HCT116 (cell line): ENCODE data around the gene AKAP8. TPM values are rescaled to one million over a fixed set of nuclear protein-coding genes. Genes with fewer than 3 reads are reported as not detected.

Experiments
- ATAC-seq: fragments of 200-7000 bp; cut with Tn5 transposase; 2 replicates; pipeline ENCODE4 v1.9.1; 2020; ENCODE audit warnings: mild to moderate bottlenecking, moderate library complexity
- BruUV-seq: library from RNA; stranded (reverse); fragments of 400-500 nt; replicated peaks from 2 replicates; lab custom pipeline; 2021; lab: Mats Ljungman, UMichigan
- CTCF ChIA-PET: fragments of 300-600 bp; sonication (Branson Sonifier 250); formaldehyde crosslinking; loops from one replicate; lab custom pipeline; 2021; ENCODE audit warnings: antibody characterized with exemption; lab: Charles Lee
- POLR2A ChIA-PET: fragments of 300-600, 350-600 bp; sonication (Branson Sonifier 250); formaldehyde crosslinking; loops from one replicate; lab custom pipeline; 2021; ENCODE audit warnings: antibody characterized with exemption; lab: Charles Lee
- RAD21 ChIA-PET, 2 experiments: fragments of 300-600 bp; sonication (Branson Sonifier 250); formaldehyde crosslinking; loops; one replicate each; lab custom pipeline; 2023; ENCODE audit warnings: low total read pairs in 2 of 2; ENCODE audit not compliant: uncharacterized antibody in 2 of 2, unreplicated experiment in 2 of 2, low non-redundant PET in 1 of 2; lab: Charles Lee
- DNase-seq: peaks from one replicate; pipeline ENCODE4 v3.0.0-alpha.2; 2010; ENCODE audit warnings: low read depth, low spot score
- H2AFZ ChIP-seq: fragments of 200-600 bp; shearing (Covaris generic), sonication (generic); 2 replicates; pipeline ENCODE4 v1.6.1; 2017; ENCODE audit warnings: low read depth, mixed run types, mixed read lengths, antibody characterized with exemption, low read length; ENCODE audit not compliant: poor library complexity, severe bottlenecking
- H3K27ac ChIP-seq: 2 replicates; pipeline ENCODE4 v1.5.1; 2012; ENCODE audit warnings: low read depth, low read length
- H3K27me3 ChIP-seq: fragments of 200-600 bp; sonication (generic); 2 replicates; pipeline ENCODE4 v1.6.1; 2016; ENCODE audit warnings: mixed run types, low read length, mixed read lengths; ENCODE audit not compliant: insufficient read depth
- H3K36me3 ChIP-seq, 2 experiments: fragments of 200-500 bp in 1 of 2; fragments of 200-600 bp in 1 of 2; sonication (Bioruptor generic) in 1 of 2; sonication (generic) in 1 of 2; 2 replicates each; pipeline versions ENCODE4 v1.5.1 to v1.6.1; 2014 to 2016; ENCODE audit warnings: low read length in 2 of 2, inconsistent platforms in 1 of 2, mixed read lengths in 1 of 2, mixed run types in 1 of 2; ENCODE audit not compliant: insufficient read depth in 2 of 2, control insufficient read depth in 1 of 2
- H3K4me1 ChIP-seq, 2 experiments: fragments of 200-600 bp in 1 of 2; sonication (generic) in 1 of 2; 2 replicates each; pipeline versions ENCODE4 v1.5.1 to v1.6.1; 2012 to 2017; ENCODE audit warnings: low read length in 2 of 2, inconsistent platforms in 1 of 2, mild to moderate bottlenecking in 1 of 2, mixed read lengths in 1 of 2, mixed run types in 1 of 2, moderate library complexity in 1 of 2; ENCODE audit not compliant: insufficient read depth in 2 of 2, control insufficient read depth in 1 of 2
- H3K4me2 ChIP-seq: fragments of 200-600 bp; sonication (generic); 2 replicates; pipeline ENCODE4 v1.6.1; 2017; ENCODE audit warnings: mixed run types, low read length, mixed read lengths
- H3K4me3 ChIP-seq, 2 experiments: fragments of 200-600 bp in 1 of 2; sonication (generic) in 1 of 2; replicated peaks in 1 of 2; 2 replicates each; pipeline ENCODE4 v1.5.1; 2011 to 2016; ENCODE audit warnings: low read length in 2 of 2, control low read depth in 1 of 2, low read depth in 1 of 2, mild to moderate bottlenecking in 1 of 2, mixed read lengths in 1 of 2, mixed run types in 1 of 2
- H3K79me2 ChIP-seq: fragments of 200-600 bp; sonication (generic); 2 replicates; pipeline ENCODE4 v1.6.1; 2017; ENCODE audit warnings: mild to moderate bottlenecking, mixed run types, low read length, moderate library complexity, mixed read lengths; ENCODE audit not compliant: insufficient read depth
- H3K9ac ChIP-seq: fragments of 200-600 bp; sonication (generic); 2 replicates; pipeline ENCODE4 v1.6.1; 2016; ENCODE audit warnings: low read length, mixed read lengths
- H3K9me2 ChIP-seq: fragments of 200-600 bp; sonication (generic), shearing (Covaris generic); 2 replicates; pipeline ENCODE4 v1.6.1; 2017; ENCODE audit warnings: mixed run types, mild to moderate bottlenecking, moderate library complexity; ENCODE audit not compliant: insufficient read depth
- H3K9me3 ChIP-seq, 2 experiments: fragments of 200-500 bp in 1 of 2; fragments of 200-600 bp in 1 of 2; sonication (Bioruptor generic) in 1 of 2; sonication (generic) in 1 of 2; 2 replicates each; pipeline ENCODE4 v1.6.1; 2014 to 2017; ENCODE audit warnings: low read length in 2 of 2, mixed read lengths in 2 of 2, inconsistent platforms in 1 of 2, low read depth in 1 of 2, mild to moderate bottlenecking in 1 of 2, mixed run types in 1 of 2, moderate library complexity in 1 of 2; ENCODE audit not compliant: control insufficient read depth in 1 of 2, insufficient read depth in 1 of 2
- H4K20me1 ChIP-seq: fragments of 200-600 bp; sonication (generic), shearing (Covaris generic); 2 replicates; pipeline ENCODE4 v1.6.1; 2017; ENCODE audit warnings: mixed run types, mild to moderate bottlenecking, moderate library complexity; ENCODE audit not compliant: insufficient read depth
- CEBPB ChIP-seq: IDR thresholded peaks from 2 replicates; pipeline ENCODE4 v1.6.1; 2012; ENCODE audit warnings: low read depth
- EGR1 ChIP-seq: IDR thresholded peaks from 2 replicates; pipeline ENCODE4 v1.6.1; 2012; ENCODE audit warnings: low read depth
- POLR2AphosphoS5 ChIP-seq: IDR thresholded peaks from 2 replicates; pipeline ENCODE4 v1.6.1; 2011; ENCODE audit warnings: mild to moderate bottlenecking, low read depth, low read length, moderate library complexity
- RAD21 ChIP-seq: IDR thresholded peaks from 2 replicates; pipeline ENCODE4 v1.6.1; 2012; ENCODE audit warnings: low read depth, mild to moderate bottlenecking
- YY1 ChIP-seq: IDR thresholded peaks from 2 replicates; pipeline ENCODE4 v1.6.1; 2011; ENCODE audit warnings: low read length, low read depth, moderate library complexity, mild to moderate bottlenecking; ENCODE audit not compliant: insufficient replicate concordance; ENCODE audit errors: extremely low read depth
- ZBTB33 ChIP-seq: IDR thresholded peaks from 2 replicates; pipeline ENCODE4 v1.6.1; 2011; ENCODE audit warnings: mild to moderate bottlenecking, low read length, moderate library complexity; ENCODE audit not compliant: insufficient replicate concordance; ENCODE audit errors: extremely low read depth
- ZNF274 ChIP-seq: fragments of 200-500 bp; sonication (Bioruptor generic); IDR thresholded peaks from 2 replicates; pipeline ENCODE4 v1.6.1; 2014; ENCODE audit warnings: mild to moderate bottlenecking, low read depth, low read length, inconsistent platforms
- intact Hi-C: fragments of 100-400 bp; cut with micrococcal nuclease; formaldehyde crosslinking; loops from 2 replicates; pipeline ENCODE4 v1.10.0; 2022
- total RNA-seq: library from RNA; stranded (reverse); gene quantifications from one replicate; pipeline ENCODE4 v1.2.1, GENCODE V29; 2021; ENCODE audit not compliant: unreplicated experiment
- TF ChIP-seq, protein P1 (sequence below): IDR thresholded peaks from 2 replicates; pipeline ENCODE4 v1.6.1; 2012; ENCODE audit warnings: low read depth
- TF ChIP-seq, protein P2 (sequence below): IDR thresholded peaks from 2 replicates; pipeline ENCODE4 v1.6.1; 2012

AKAP8 gene
- total RNA-seq, 1 experiment from 2014 or later: 50.6 TPM

DNA sequence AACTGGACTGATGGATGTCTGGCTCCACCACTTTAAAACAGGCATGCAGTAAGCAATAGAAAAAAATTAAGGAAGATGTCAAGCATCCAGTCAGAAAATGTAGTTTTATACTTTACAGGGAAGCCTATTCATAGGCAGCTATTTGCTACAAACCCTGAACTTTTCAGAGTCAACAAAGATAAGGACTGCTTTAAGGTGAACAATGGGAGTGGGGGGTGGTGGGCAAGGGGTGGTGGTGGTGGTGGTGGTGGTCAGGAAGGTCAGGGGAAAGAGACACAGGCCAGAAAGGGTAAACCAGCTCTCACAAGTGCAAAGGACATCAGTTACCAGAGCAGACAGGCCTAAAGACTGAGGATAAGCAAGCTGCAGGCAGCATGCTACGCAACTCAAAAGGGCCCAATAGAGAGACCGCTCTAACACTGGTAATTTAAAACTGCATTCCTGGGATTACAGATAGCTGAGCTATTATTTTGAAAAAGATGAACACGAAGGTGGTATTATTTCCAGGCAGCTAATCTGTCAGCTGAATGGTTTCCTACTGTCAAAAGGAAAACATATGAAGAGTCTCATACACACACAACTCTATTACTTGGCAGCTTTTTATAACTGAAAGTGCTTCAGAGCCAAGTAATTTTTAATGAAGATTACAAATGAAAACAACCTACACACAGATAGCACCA lies 62.1 kb downstream of the AKAP8 start:
- Histone ChIP-seq H3K4me1 (no peaks in the 10 kb centered on the region; a peak in 1 of 4 replicates), H3K4me3 (no peak overlapping the region), H3K79me2 (peaks cover 97% of the 10 kb centered on the region), H2AFZ (no peak overlapping the region), H3K9ac (no peak overlapping the region), H3K36me3 (no peaks in the 10 kb centered on the region), H3K27me3 (no peaks in the 10 kb centered on the region)
- RAD21 ChIA-PET: no interaction called here
- ATAC-seq: no peak
- TF ChIP-seq POLR2AphosphoS5: no peak
- TF ChIP-seq CEBPB: no peak
- TF ChIP-seq ZBTB33: no peak
- no peak for TF ChIP-seq YY1
- no peak for TF ChIP-seq EGR1
- TF ChIP-seq, protein P1, sequence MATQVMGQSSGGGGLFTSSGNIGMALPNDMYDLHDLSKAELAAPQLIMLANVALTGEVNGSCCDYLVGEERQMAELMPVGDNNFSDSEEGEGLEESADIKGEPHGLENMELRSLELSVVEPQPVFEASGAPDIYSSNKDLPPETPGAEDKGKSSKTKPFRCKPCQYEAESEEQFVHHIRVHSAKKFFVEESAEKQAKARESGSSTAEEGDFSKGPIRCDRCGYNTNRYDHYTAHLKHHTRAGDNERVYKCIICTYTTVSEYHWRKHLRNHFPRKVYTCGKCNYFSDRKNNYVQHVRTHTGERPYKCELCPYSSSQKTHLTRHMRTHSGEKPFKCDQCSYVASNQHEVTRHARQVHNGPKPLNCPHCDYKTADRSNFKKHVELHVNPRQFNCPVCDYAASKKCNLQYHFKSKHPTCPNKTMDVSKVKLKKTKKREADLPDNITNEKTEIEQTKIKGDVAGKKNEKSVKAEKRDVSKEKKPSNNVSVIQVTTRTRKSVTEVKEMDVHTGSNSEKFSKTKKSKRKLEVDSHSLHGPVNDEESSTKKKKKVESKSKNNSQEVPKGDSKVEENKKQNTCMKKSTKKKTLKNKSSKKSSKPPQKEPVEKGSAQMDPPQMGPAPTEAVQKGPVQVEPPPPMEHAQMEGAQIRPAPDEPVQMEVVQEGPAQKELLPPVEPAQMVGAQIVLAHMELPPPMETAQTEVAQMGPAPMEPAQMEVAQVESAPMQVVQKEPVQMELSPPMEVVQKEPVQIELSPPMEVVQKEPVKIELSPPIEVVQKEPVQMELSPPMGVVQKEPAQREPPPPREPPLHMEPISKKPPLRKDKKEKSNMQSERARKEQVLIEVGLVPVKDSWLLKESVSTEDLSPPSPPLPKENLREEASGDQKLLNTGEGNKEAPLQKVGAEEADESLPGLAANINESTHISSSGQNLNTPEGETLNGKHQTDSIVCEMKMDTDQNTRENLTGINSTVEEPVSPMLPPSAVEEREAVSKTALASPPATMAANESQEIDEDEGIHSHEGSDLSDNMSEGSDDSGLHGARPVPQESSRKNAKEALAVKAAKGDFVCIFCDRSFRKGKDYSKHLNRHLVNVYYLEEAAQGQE: no peak
- TF ChIP-seq RAD21: no peak
- TF ChIP-seq, protein P2, sequence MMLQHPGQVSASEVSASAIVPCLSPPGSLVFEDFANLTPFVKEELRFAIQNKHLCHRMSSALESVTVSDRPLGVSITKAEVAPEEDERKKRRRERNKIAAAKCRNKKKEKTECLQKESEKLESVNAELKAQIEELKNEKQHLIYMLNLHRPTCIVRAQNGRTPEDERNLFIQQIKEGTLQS: no peak
- TF ChIP-seq ZNF274: no peak
- TF ChIP-seq, all 23 proteins: peak for 0
- ChIA-PET POLR2A (interaction anchor here (1.4 kb wide), 1 partner anchor 29 kb away, joined by 3 read pairs; no protein-coding TSS in a partner anchor), CTCF (no interaction called here)
- Histone ChIP-seq H3K27ac (no peak overlapping the region), H3K4me2 (no peak overlapping the region), H3K9me2 (no peaks in the 10 kb centered on the region), H3K9me3 (no peaks in the 10 kb centered on the region), H4K20me1 (peaks cover 13% of the 10 kb centered on the region)
- DNase-seq: no peak
- intact Hi-C loops: no loop called here
- no TSS peak for BruUV-seq
